Neuron (in vitro differentiated cells): ENCODE measurements around the gene SLF2.
"Not testable (repeated sequence)": the region's sequence is repeated elsewhere in the genome, so short reads cannot be mapped to it uniquely, and the experiment has no call there.

Experiments
- H2AFZ ChIP-seq: one replicate; pipeline ENCODE4 v1.6.1; 2013; ENCODE audit warnings: low read depth, mild to moderate bottlenecking, inconsistent platforms, low read length, moderate library complexity
- H3K27me3 ChIP-seq: one replicate; pipeline ENCODE4 v1.6.1; 2013; ENCODE audit warnings: low read length; ENCODE audit not compliant: insufficient read depth
- H3K36me3 ChIP-seq: one replicate; pipeline ENCODE4 v1.6.1; 2013; ENCODE audit warnings: low read length; ENCODE audit not compliant: insufficient read depth
- H3K4me1 ChIP-seq: one replicate; pipeline ENCODE4 v1.6.1; 2013; ENCODE audit warnings: low read length; ENCODE audit not compliant: insufficient read depth
- H3K4me3 ChIP-seq: 2 replicates; pipeline ENCODE4 v1.5.1; 2013; ENCODE audit warnings: mild to moderate bottlenecking, low read length, moderate library complexity
- H3K9me3 ChIP-seq: one replicate; pipeline ENCODE4 v1.6.1; 2013; ENCODE audit warnings: low read length

Gene SLF2

GRCh38 chr10:100975397-100975796, 62.6 kb downstream of the SLF2 start:
- H3K4me3 ChIP-seq, H3K4me1 ChIP-seq, H3K27me3 ChIP-seq, H2AFZ ChIP-seq, H3K9me3 ChIP-seq: not testable (repeated sequence)
- peaks cover 13% of the 10 kb centered on the region for H3K36me3 ChIP-seq

GRCh38 chr10:100976906-100977305, 64.1 kb downstream of the SLF2 start:
- no peak overlapping the region for H3K4me3 ChIP-seq
- H3K36me3 ChIP-seq: peaks cover 25% of the 10 kb centered on the region
- no peak overlapping the region for H2AFZ ChIP-seq
- no peaks in the 10 kb centered on the region for H3K4me1 ChIP-seq
- H3K27me3 ChIP-seq: no peaks in the 10 kb centered on the region
- no peaks in the 10 kb centered on the region for H3K9me3 ChIP-seq

DNA sequence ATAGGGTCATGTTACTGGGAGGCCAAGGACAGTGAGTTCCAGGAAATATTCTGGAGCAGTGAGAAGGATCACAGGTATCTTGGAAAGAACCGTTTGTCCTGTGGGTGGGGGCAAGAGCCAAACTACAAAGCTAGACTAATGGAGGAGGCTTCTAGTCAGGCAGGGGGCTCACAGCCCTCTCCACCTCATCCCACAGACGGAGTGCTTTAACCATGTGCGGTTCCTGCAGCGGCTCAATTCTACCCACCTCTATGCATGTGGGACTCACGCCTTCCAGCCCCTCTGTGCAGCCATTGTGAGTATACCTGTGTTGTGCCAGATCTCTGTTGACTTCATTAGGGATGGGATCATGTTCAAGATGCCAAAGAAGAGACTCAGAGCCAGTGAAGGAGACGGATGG, 64.7 kb downstream of the SLF2 start:
- H3K27me3 ChIP-seq: no peaks in the 10 kb centered on the region
- no peaks in the 10 kb centered on the region for H3K4me1 ChIP-seq
- H3K9me3 ChIP-seq: no peaks in the 10 kb centered on the region
- H2AFZ ChIP-seq: no peak overlapping the region
- H3K36me3 ChIP-seq: peaks cover 28% of the 10 kb centered on the region
- H3K4me3 ChIP-seq: no peak overlapping the region

GRCh38 chr10:100978121-100978900, 65.5 kb downstream of the SLF2 start:
- no peaks in the 10 kb centered on the region for H3K9me3 ChIP-seq
- H3K4me1 ChIP-seq: no peaks in the 10 kb centered on the region
- peaks cover 35% of the 10 kb centered on the region for H3K36me3 ChIP-seq
- H3K4me3 ChIP-seq: no peak overlapping the region
- H2AFZ ChIP-seq: no peak overlapping the region
- no peaks in the 10 kb centered on the region for H3K27me3 ChIP-seq

GRCh38 chr10:100978901-100979195, 66.1 kb downstream of the SLF2 start:
- H3K9me3 ChIP-seq: no peaks in the 10 kb centered on the region
- peaks cover 39% of the 10 kb centered on the region for H3K36me3 ChIP-seq
- H2AFZ ChIP-seq: no peak overlapping the region
- H3K4me3 ChIP-seq: no peak overlapping the region
- no peaks in the 10 kb centered on the region for H3K27me3 ChIP-seq
- H3K4me1 ChIP-seq: no peaks in the 10 kb centered on the region

DNA sequence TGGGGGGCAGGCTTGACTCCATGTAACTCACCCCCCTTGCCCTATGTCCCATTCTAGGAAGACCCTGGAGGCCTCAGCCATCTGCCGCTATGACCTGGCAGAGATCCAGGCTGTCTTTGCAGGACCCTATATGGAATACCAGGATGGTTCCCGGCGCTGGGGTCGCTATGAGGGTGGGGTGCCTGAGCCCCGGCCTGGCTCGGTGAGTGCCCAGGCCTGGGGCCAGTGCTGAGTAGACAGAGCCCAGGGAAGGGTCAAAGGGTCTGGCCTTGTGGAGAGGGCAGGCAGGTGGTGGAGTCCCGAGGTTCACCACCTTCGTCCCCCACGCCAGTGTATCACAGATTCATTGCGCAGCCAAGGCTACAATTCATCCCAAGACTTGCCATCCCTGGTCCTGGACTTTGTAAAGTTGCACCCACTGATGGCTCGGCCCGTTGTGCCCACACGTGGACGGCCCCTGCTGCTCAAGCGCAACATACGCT, 67.1 kb downstream of the SLF2 start:
- H3K27me3 ChIP-seq: no peaks in the 10 kb centered on the region
- H3K4me1 ChIP-seq: no peaks in the 10 kb centered on the region
- no peak overlapping the region for H2AFZ ChIP-seq
- peaks cover 42% of the 10 kb centered on the region for H3K36me3 ChIP-seq
- no peaks in the 10 kb centered on the region for H3K9me3 ChIP-seq
- no peak overlapping the region for H3K4me3 ChIP-seq

GRCh38 chr10:100980311-100980710, 67.5 kb downstream of the SLF2 start:
- Histone ChIP-seq H3K4me3 (no peak overlapping the region), H3K27me3 (no peaks in the 10 kb centered on the region), H3K36me3 (peaks cover 44% of the 10 kb centered on the region), H3K9me3 (no peaks in the 10 kb centered on the region), H3K4me1 (no peaks in the 10 kb centered on the region), H2AFZ (no peak overlapping the region)

DNA sequence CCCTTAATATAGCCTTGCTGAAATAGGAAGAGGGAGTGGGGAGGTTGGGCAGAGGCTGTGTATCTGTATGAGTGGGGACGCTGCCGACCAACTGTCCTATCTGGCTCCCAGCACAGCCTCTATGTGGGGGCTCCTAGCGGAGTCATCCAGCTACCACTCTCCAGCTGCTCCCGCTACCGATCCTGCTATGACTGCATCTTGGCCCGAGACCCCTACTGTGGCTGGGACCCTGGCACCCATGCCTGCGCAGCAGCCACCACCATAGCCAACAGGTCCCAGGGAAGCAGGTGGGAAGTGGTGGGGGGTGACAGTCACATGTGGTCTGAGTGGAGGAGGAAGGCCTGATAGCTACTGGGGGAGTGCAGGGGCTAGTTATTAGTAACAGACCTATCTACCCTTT, 67.9 kb downstream of the SLF2 start:
- Histone ChIP-seq H3K4me3 (no peak overlapping the region), H3K36me3 (peaks cover 47% of the 10 kb centered on the region), H3K4me1 (no peaks in the 10 kb centered on the region)

GRCh38 chr10:100981178-100981772, 68.5 kb downstream of the SLF2 start:
- H2AFZ ChIP-seq: no peak overlapping the region
- no peak overlapping the region for H3K4me3 ChIP-seq
- H3K36me3 ChIP-seq: peaks cover 47% of the 10 kb centered on the region
- H3K9me3 ChIP-seq: no peaks in the 10 kb centered on the region
- H3K4me1 ChIP-seq: peaks cover 5% of the 10 kb centered on the region
- no peaks in the 10 kb centered on the region for H3K27me3 ChIP-seq

More for the DNA sequence above, 67.9 kb downstream of the SLF2 start:
- H3K27me3 ChIP-seq: no peaks in the 10 kb centered on the region
- no peaks in the 10 kb centered on the region for H3K9me3 ChIP-seq
- H2AFZ ChIP-seq: no peak overlapping the region

DNA sequence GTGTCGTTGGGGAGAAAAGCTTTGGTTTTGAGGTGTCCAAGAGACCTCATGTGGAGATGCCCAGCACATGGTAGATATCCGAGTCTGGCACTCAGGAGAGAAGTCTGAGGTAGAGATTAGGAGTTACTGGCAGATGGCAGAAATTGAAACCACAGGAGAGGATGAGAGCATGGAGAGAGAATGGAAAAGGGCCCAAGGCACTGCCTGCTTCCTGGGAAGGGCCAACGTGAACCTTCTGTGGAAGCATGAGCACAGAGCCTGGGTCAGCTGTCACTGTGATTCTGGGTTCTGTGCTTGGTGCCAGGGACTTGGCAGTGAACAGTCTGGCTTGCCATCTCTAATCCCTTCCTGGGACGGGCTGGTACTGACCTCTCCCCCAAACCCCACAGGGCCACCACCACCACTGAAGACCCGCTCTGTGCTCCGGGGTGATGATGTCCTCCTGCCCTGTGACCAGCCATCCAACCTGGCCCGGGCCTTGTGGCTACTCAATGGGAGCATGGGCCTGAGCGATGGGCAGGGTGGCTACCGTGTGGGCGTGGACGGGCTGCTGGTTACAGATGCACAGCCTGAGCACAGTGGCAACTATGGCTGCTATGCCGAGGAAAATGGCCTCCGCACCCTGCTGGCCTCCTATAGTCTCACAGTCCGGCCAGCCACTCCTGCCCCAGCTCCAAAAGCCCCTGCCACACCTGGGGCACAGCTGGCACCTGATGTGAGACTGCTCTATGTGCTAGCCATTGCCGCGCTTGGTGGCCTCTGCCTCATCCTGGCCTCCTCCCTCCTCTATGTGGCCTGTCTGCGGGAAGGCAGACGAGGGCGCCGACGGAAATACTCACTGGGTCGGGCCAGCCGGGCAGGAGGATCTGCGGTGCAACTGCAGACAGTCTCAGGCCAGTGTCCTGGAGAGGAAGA, 70.4 kb downstream of the SLF2 start:
- Histone ChIP-seq H3K36me3 (peaks cover 47% of the 10 kb centered on the region), H3K4me1 (peaks cover 15% of the 10 kb centered on the region), H3K27me3 (no peaks in the 10 kb centered on the region), H3K9me3 (no peaks in the 10 kb centered on the region), H3K4me3 (no peak overlapping the region), H2AFZ (no peak overlapping the region)

DNA sequence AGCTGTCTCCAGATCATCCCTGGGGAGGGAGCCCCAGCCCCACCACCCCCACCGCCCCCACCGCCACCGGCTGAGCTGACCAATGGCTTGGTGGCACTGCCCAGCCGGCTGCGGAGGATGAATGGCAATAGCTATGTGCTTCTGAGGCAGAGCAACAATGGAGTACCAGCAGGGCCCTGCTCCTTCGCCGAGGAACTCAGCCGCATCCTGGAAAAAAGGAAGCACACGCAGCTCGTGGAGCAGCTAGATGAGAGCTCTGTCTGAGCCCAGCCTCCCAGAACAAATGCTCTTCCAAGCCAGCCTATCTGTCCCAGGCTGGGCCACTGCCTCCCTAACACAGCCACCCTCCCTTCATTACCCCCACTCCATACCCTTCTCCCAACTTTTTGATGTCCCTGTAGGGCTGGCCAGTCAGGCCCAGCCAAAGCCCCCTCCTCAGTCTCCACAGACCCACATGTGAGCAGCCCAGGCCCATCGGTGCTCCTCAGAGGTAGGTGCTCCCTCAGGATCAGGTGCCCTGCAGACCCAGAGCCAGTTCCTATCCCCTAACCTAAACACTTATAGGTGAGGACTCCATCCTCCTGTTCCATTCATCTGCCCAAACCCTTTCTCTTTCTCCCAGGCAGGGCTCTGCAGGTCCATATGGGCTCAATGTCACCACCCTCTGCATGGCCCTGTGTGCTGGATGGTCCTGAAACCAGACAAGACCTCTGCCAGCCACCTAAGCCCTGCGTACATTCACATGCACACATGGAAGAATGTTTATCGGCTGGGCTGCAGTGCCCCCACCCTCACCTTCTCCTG, 71.3 kb downstream of the SLF2 start:
- Histone ChIP-seq H3K27me3 (no peaks in the 10 kb centered on the region), H3K4me3 (no peak overlapping the region), H2AFZ (no peak overlapping the region), H3K4me1 (peaks cover 17% of the 10 kb centered on the region), H3K9me3 (no peaks in the 10 kb centered on the region), H3K36me3 (peaks cover 45% of the 10 kb centered on the region)

GRCh38 chr10:100984672-100985177, 72.0 kb downstream of the SLF2 start:
- Histone ChIP-seq H3K4me3 (no peak overlapping the region), H3K36me3 (peaks cover 50% of the 10 kb centered on the region), H2AFZ (no peak overlapping the region), H3K27me3 (no peaks in the 10 kb centered on the region), H3K9me3 (no peaks in the 10 kb centered on the region), H3K4me1 (peaks cover 17% of the 10 kb centered on the region)
